A549 treated with CpdA at 1 μM for 4 hours (cell line): Measurements from ENCODE around the gene NSUN4. TPM values are rescaled to one million over a fixed set of nuclear protein-coding genes. Genes with fewer than 3 reads are reported as not detected.

Source experiments
- total RNA-seq: library from RNA; stranded (reverse); fragments of 200-300 nt; extraction: Qiagen RNA extraction; gene quantifications from 5 replicates; pipeline ENCODE4 v1.2.3, GENCODE V29; 2022; ENCODE audit warnings: low read depth

NSUN4 gene
- total RNA-seq, result 11.5 to 14.9 TPM (median 13.3 TPM) in 5 replicates

GRCh38 chr1:46340404-46341221, at the start of gene NSUN4:
Gene NSUN4 (plus strand): TSS chr1:46340807. CDS start chr1:46340827, 20 bp downstream.

GRCh38 chr1:46303038-46303871, 37.4 kb upstream of the NSUN4 start, which contains the start of the genes LRRC41 and UQCRH:
Gene LRRC41 (minus strand): TSS chr1:46303616. CDS start chr1:46303322, 294 bp downstream.
Gene UQCRH (plus strand): TSS chr1:46303698. CDS start chr1:46303767, 69 bp downstream.

GRCh38 chr1:46394108-46394871, 53.7 kb downstream of the NSUN4 start, which contains the start of gene FAAH:
Gene FAAH (plus strand): TSS chr1:46394317. CDS start chr1:46394349, 32 bp downstream.

Other genes starting within 250 kb of the NSUN4 start
- 0.72 to 1.1 TPM (median 0.96 TPM) in 5 replicates for gene PIK3R3, start 208.2 kb upstream of the NSUN4 start, total RNA-seq
- gene TSPAN1, start 165.7 kb upstream of the NSUN4 start, total RNA-seq, result 1.6 to 3.1 TPM (median 2.6 TPM) in 5 replicates
- not detected in 5 replicates for gene P3R3URF, start 164.3 kb upstream of the NSUN4 start, total RNA-seq
- 35.0 to 50.0 TPM (median 48.7 TPM) in 5 replicates for gene POMGNT1, start 142.4 kb upstream of the NSUN4 start, total RNA-seq
- gene LURAP1, start 137.5 kb upstream of the NSUN4 start, total RNA-seq, result not detected in 5 replicates
- 10.2 to 12.8 TPM (median 12.1 TPM) in 5 replicates for gene RAD54L, start 93.0 kb upstream of the NSUN4 start, total RNA-seq
- gene LRRC41, start 37.2 kb upstream of the NSUN4 start, total RNA-seq, result 36.5 to 46.3 TPM (median 42.0 TPM) in 5 replicates
- 397 to 570 TPM (median 421 TPM) in 5 replicates for gene UQCRH, start 37.1 kb upstream of the NSUN4 start, total RNA-seq
- gene FAAH, start 53.5 kb downstream of the NSUN4 start, total RNA-seq, result 0.81 to 2.6 TPM (median 0.83 TPM) in 5 replicates
- 0.61 to 1.5 TPM (median 0.82 TPM) in 5 replicates for gene DMBX1, start 149.0 kb downstream of the NSUN4 start, total RNA-seq
- not detected in 5 replicates for gene KNCN, start 210.8 kb downstream of the NSUN4 start, total RNA-seq